Kidney capillary endothelial cell (primary cell): ENCODE data around the gene SWAP70.

Experiments
- DNase-seq: peaks from one replicate; pipeline ENCODE4 v3.0.0-alpha.2; 2018; ENCODE audit warnings: low spot score

The SWAP70 gene

DNA sequence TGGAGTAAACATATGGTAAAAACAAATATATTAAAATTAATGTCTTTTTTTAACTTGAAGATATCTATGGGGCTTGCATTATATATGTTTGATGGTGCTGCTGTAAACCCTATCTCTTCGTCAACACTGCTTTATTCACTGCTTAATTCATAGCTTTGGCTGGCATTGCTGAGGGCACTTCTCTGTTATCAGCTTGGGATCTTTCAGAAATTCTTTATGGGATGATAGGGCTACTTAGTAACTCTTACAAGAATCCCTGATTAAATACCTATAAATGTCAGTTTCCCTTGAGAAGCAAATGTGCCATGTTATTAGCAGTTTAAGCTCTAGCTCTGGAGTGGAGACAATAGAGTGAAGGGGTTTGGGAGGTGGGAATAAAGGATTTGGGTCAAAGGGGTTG is 112.3 kb downstream of the SWAP70 start:
- DNase-seq: no peak

- no peak for DNase-seq
Observed at GRCh38 chr11:9777066-9777465, 113.2 kb downstream of the SWAP70 start.

GRCh38 chr11:9777525-9777924 is 113.6 kb downstream of the SWAP70 start:
- no peak for DNase-seq

GRCh38 chr11:9780929-9781328 is 117.1 kb downstream of the SWAP70 start:
- no peak for DNase-seq

DNA sequence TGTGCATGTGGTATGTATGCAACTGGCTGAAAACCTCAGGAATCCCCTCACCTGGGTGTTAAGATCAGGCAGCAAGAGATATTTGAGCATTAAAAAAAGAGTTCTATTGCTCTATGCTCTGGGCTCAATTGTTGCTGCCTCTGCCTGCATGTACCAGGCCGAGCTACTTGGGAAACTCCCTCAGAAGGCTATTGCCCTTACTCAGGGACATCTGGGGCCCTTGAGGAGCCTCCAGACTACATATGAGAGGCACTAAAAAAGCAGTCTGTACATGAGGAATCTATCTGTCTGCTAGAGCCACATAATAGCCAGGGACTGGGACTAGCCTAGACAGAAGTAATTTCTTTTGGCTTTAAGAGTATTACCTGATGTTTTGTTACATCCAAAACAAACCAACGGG is 120.1 kb downstream of the SWAP70 start:
- no peak for DNase-seq

- DNase-seq: no peak
Observed at GRCh38 chr11:9784602-9785315, 120.9 kb downstream of the SWAP70 start.

DNA sequence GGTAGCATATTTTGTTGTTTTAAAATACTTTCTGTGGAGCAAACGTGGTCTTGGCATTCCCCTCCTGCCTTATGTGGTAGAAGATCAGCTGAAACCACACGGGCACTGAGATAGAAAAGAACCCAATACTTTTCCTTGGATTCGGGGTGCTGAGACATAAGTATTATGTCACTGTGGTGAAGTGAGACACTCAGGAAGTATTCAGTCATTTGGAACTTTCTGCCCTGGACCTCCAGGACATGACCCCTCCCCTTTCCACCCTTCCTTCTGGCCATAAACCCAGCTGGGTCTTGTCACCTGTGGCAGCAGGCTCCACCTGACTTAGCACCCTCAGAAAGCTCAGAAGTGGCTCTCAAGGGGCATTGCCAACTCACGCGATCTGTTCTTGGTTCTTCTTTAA is 123.4 kb downstream of the SWAP70 start:
- DNase-seq: no peak

GRCh38 chr11:9787981-9788521 is 124.2 kb downstream of the SWAP70 start:
- no peak for DNase-seq

DNA sequence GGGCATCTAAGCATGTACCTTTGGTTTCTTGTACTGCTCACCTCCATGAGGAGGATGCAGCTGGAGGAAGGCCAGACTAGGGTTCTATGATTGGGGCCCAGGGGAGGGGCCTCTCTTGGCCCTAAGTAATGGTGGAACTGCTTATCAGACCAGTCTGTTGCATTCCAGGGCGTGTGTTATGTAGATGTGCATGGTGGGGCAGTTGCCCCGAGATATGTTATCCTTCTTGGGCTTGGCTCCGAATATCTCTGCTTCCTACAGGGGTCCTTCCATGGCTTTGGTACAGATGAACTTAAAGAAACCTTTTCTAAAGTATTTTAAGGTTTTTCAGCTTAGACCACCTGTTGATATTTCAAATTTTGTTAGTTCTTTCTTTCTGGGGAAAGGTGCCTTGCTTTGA is 126.0 kb downstream of the SWAP70 start:
- DNase-seq: no peak

DNA sequence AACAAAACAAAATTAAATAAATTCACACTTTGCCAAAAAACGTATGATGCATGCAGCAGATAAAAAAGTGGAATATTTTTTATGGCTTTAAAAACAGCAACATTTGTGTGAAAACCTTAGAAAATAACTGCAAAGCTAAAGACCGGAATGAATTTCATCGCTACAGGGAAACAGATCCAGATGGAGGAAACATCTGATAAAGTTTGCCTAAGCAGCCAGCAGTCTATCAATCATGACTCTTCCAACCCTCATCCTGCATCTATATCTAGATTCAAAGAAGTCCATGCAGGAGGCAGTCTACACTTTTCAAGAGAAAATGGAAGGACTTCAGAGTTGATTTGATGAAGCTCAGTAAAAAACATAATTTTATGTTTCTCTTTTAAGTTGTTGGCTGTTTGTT is 126.8 kb downstream of the SWAP70 start:
- no peak for DNase-seq

GRCh38 chr11:9796266-9796665 is 132.4 kb downstream of the SWAP70 start:
- DNase-seq: no peak

GRCh38 chr11:9796854-9797253 is 133.0 kb downstream of the SWAP70 start:
- no peak for DNase-seq

- DNase-seq: no peak
Observed at GRCh38 chr11:9797300-9797699, 133.4 kb downstream of the SWAP70 start.

DNA sequence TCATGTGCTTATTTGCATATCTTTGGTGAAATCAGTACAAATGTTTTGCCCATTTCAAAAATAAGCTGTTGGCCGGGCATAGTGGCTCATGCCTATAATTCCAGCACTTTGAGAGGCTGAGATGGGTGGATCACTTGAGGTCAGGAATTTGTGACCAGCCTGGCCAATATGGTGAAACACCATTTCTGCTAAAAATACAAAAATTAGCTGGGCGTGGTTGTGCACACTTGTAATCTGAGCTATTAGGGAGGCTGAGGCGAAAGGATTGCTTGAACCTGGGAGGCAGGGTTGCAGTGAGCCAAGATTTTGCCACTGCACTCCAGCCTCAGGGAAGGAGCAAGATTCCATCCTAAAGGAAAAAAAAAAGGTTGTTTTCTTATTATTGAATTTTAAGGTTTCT is 136.0 kb downstream of the SWAP70 start:
- no peak for DNase-seq

GRCh38 chr11:9802291-9802861 is 138.5 kb downstream of the SWAP70 start:
- DNase-seq: no peak
